Natural killer cell treated with Interleukin-12 subunit alpha and Interleukin-12 subunit beta and Interleukin-15 and Interleukin-18, amount 100 ng/mL, for 72 hours (primary cell): ENCODE data around the gene CYP21A2. TPM values are rescaled to one million over a fixed set of nuclear protein-coding genes. Genes with fewer than 3 reads are reported as not detected.

Source experiments
- ATAC-seq, 2 donors: fragments of 150-1000 bp; cut with Tn5 transposase in 1 of 2; sonication (Bioruptor Pico), chemical (Tn5 transposase) in 1 of 2; 2 replicates each; pipeline ENCODE4 v1.10.0; 2021
- DNase-seq: peaks from one replicate; pipeline ENCODE4 v3.0.0; 2022; ENCODE audit warnings: low spot score
- H3K27ac Mint-ChIP-seq, 2 donors: 1 replicate in 1 of 2; 2 replicates in 1 of 2; pipeline ENCODE4 v1.8.0; 2022; ENCODE audit warnings: mixed read lengths in 2 of 2, mild to moderate bottlenecking in 1 of 2, moderate library complexity in 1 of 2
- H3K27me3 Mint-ChIP-seq, 2 donors: 1 replicate in 1 of 2; 2 replicates in 1 of 2; pipeline ENCODE4 v1.8.0; 2022; ENCODE audit warnings: mixed read lengths in 2 of 2
- H3K36me3 Mint-ChIP-seq: one replicate; pipeline ENCODE4 v1.8.0; 2022; ENCODE audit warnings: mixed read lengths
- H3K4me1 Mint-ChIP-seq, 2 donors: 1 replicate in 1 of 2; 2 replicates in 1 of 2; pipeline ENCODE4 v1.8.0; 2022; ENCODE audit warnings: low read depth in 2 of 2, mixed read lengths in 2 of 2, mild to moderate bottlenecking in 1 of 2
- H3K4me3 Mint-ChIP-seq: one replicate; pipeline ENCODE4 v1.8.0; 2022; ENCODE audit warnings: mixed read lengths
- H3K9me3 Mint-ChIP-seq: 2 replicates; pipeline ENCODE4 v1.8.0; 2022; ENCODE audit warnings: mixed read lengths
- total RNA-seq, 2 donors: library from RNA; stranded (reverse); gene quantifications; one replicate each; pipeline ENCODE4 v1.2.3, GENCODE V29; 2022

CYP21A2 gene
- total RNA-seq, 2 donors from 2014 or later, result 1.3 TPM; not detected in 1

- Mint-ChIP-seq H3K9me3 (no peaks in the 10 kb centered on the region), H3K4me3 (no peak overlapping the region), H3K27ac (no peak overlapping the region), H3K36me3 (no peaks in the 10 kb centered on the region), H3K27me3 (peaks cover 39 to 44% of the 10 kb centered on the region in 2 donors), H3K4me1 (peaks cover 8 to 10% of the 10 kb centered on the region in 2 donors)
- no peak for DNase-seq
- ATAC-seq, result peak; percentile 76 to 84
These were observed 49.6 kb downstream of the CYP21A2 start for GRCh38 chr6:32087574-32088486.

- peaks cover 8 to 10% of the 10 kb centered on the region in 2 donors for H3K4me1 Mint-ChIP-seq
- H3K36me3 Mint-ChIP-seq, result no peaks in the 10 kb centered on the region
- peaks cover 32 to 41% of the 10 kb centered on the region in 2 donors for H3K27me3 Mint-ChIP-seq
- no peak overlapping the region for H3K4me3 Mint-ChIP-seq
- H3K9me3 Mint-ChIP-seq, result no peaks in the 10 kb centered on the region
- no peak overlapping the region for H3K27ac Mint-ChIP-seq
- DNase-seq, result no peak
- no peak for ATAC-seq
These were observed 50.4 kb downstream of the CYP21A2 start for GRCh38 chr6:32088487-32089049.

- Mint-ChIP-seq H3K4me1 (peaks cover 8 to 10% of the 10 kb centered on the region in 2 donors), H3K36me3 (no peaks in the 10 kb centered on the region), H3K27ac (no peak overlapping the region), H3K27me3 (peaks cover 31 to 36% of the 10 kb centered on the region in 2 donors), H3K4me3 (no peak overlapping the region), H3K9me3 (no peaks in the 10 kb centered on the region)
- ATAC-seq (no peak), DNase-seq (no peak)
These were observed 51.0 kb downstream of the CYP21A2 start for GRCh38 chr6:32089082-32089828.

Other genes starting within 250 kb of the CYP21A2 start
- 100 to 1,000 TPM in 1 of 2 donors, 10 to 100 TPM in 1; 90.7 to 226 TPM for gene VARS1, start 242.7 kb upstream of the CYP21A2 start, total RNA-seq
- gene LSM2, start 231.4 kb upstream of the CYP21A2 start, total RNA-seq, result 100 to 1,000 TPM in 1 of 2 donors, 10 to 100 TPM in 1; 94.6 to 113 TPM
- gene HSPA1L, start 223.1 kb upstream of the CYP21A2 start, total RNA-seq, result 1 to 10 TPM; 1.7 to 4.1 TPM
- 100 to 1,000 TPM; 160 to 262 TPM for gene HSPA1A, start 222.9 kb upstream of the CYP21A2 start, total RNA-seq
- gene HSPA1B, start 210.7 kb upstream of the CYP21A2 start, total RNA-seq, result 100 to 1,000 TPM; 107 to 113 TPM
- 10 to 100 TPM; 37.2 to 46.6 TPM for gene NEU1, start 175.6 kb upstream of the CYP21A2 start, total RNA-seq
- not detected for gene SLC44A4, start 159.4 kb upstream of the CYP21A2 start, total RNA-seq
- 10 to 100 TPM; 34.4 to 69.1 TPM for gene EHMT2, start 140.7 kb upstream of the CYP21A2 start, total RNA-seq
- gene ZBTB12, start 136.3 kb upstream of the CYP21A2 start, total RNA-seq, result 1 to 10 TPM; 1.4 to 2.9 TPM
- under 1 TPM in 1 of 2 donors, not detected in 1; 0.92 TPM for gene C2, start 110.7 kb upstream of the CYP21A2 start, total RNA-seq
- under 1 TPM; 0.33 to 0.40 TPM for gene CFB, start 92.3 kb upstream of the CYP21A2 start, total RNA-seq
- 10 to 100 TPM; 61.5 to 78.0 TPM for gene NELFE, start 79.4 kb upstream of the CYP21A2 start, total RNA-seq
- 100 to 1,000 TPM; 103 to 164 TPM for gene SKIC2, start 79.2 kb upstream of the CYP21A2 start, total RNA-seq
- 10 to 100 TPM; 11.4 to 27.5 TPM for gene DXO, start 66.3 kb upstream of the CYP21A2 start, total RNA-seq
- 10 to 100 TPM in 1 of 2 donors, 1 to 10 TPM in 1; 4.4 to 13.3 TPM for gene C4A, start 56.4 kb upstream of the CYP21A2 start, total RNA-seq
- 1 to 10 TPM; 3.4 to 5.0 TPM for gene C4B, start 23.6 kb upstream of the CYP21A2 start, total RNA-seq
- 1 to 10 TPM; 3.8 to 6.7 TPM for gene TNXB, start 70.9 kb downstream of the CYP21A2 start, total RNA-seq
- gene ATF6B, start 89.8 kb downstream of the CYP21A2 start, total RNA-seq, result 100 to 1,000 TPM; 125 to 132 TPM
- gene FKBPL, start 91.9 kb downstream of the CYP21A2 start, total RNA-seq, result 1 to 10 TPM; 5.5 to 6.0 TPM
- under 1 TPM; 0.17 to 0.33 TPM for gene PRRT1, start 113.5 kb downstream of the CYP21A2 start, total RNA-seq
- 10 to 100 TPM; 10.8 to 32.3 TPM for gene PPT2, start 115.7 kb downstream of the CYP21A2 start, total RNA-seq
- gene EGFL8, start 126.2 kb downstream of the CYP21A2 start, total RNA-seq, result 10 to 100 TPM in 1 of 2 donors, 1 to 10 TPM in 1; 8.3 to 15.0 TPM
- gene AGPAT1, start 137.7 kb downstream of the CYP21A2 start, total RNA-seq, result 10 to 100 TPM; 39.2 to 43.0 TPM
- 10 to 100 TPM; 41.0 to 53.3 TPM for gene RNF5, start 140.0 kb downstream of the CYP21A2 start, total RNA-seq
- gene AGER, start 145.8 kb downstream of the CYP21A2 start, total RNA-seq, result 10 to 100 TPM; 15.0 to 29.7 TPM
- gene PBX2, start 151.8 kb downstream of the CYP21A2 start, total RNA-seq, result 10 to 100 TPM; 64.1 to 89.4 TPM
- 100 to 1,000 TPM; 131 to 143 TPM for gene GPSM3, start 154.2 kb downstream of the CYP21A2 start, total RNA-seq
- gene NOTCH4, start 185.7 kb downstream of the CYP21A2 start, total RNA-seq, result 1 to 10 TPM; 1.4 TPM